GM23338 (cell line): ENCODE data around the gene JOSD2. TPM values are rescaled to one million over a fixed set of nuclear protein-coding genes. Genes with fewer than 3 reads are reported as not detected.
A peak's percentile ranks its signal among the peaks of the same experiment; 100 is the strongest.

ENCODE experiments used
- ATAC-seq: fragments of 200-7000 bp; cut with Tn5 transposase; 3 replicates; pipeline ENCODE4 v1.9.1; 2020
- DNase-seq: peaks from one replicate; pipeline ENCODE4 v3.0.0-alpha.2; 2015; ENCODE audit warnings: low spot score
- H2AFZ ChIP-seq: fragments of 200-600 bp; sonication (generic); 2 replicates; pipeline ENCODE4 v1.8.0; 2016; ENCODE audit warnings: antibody characterized with exemption, mild to moderate bottlenecking, moderate library complexity
- H3F3A ChIP-seq: fragments of 200-600 bp; sonication (generic); replicated peaks from 2 replicates; pipeline ENCODE4 v1.8.0; 2017; ENCODE audit warnings: antibody characterized with exemption, mixed run types, low read depth
- H3K27ac ChIP-seq: fragments of 200-600 bp; sonication (generic); 2 replicates; pipeline ENCODE4 v1.6.1; 2016; ENCODE audit warnings: low read depth
- H3K27me3 ChIP-seq: fragments of 200-600 bp; sonication (generic); 2 replicates; pipeline ENCODE4 v1.8.0; 2016; ENCODE audit warnings: mild to moderate bottlenecking, mixed run types, moderate library complexity; ENCODE audit not compliant: insufficient read depth
- H3K36me3 ChIP-seq: fragments of 200-600 bp; sonication (generic); 2 replicates; pipeline ENCODE4 v1.8.0; 2016; ENCODE audit warnings: mild to moderate bottlenecking; ENCODE audit not compliant: insufficient read depth
- H3K4me1 ChIP-seq: fragments of 200-600 bp; sonication (generic); 2 replicates; pipeline ENCODE4 v1.8.0; 2016; ENCODE audit warnings: mild to moderate bottlenecking, moderate library complexity; ENCODE audit not compliant: insufficient read depth
- H3K4me2 ChIP-seq: fragments of 200-600 bp; sonication (generic); 2 replicates; pipeline ENCODE4 v1.7.1; 2017; ENCODE audit warnings: mixed run types
- H3K4me3 ChIP-seq: fragments of 200-600 bp; sonication (generic); 2 replicates; pipeline ENCODE4 v1.6.1; 2016; ENCODE audit warnings: mixed run types
- H3K79me2 ChIP-seq: fragments of 200-600 bp; sonication (generic); replicated peaks from 2 replicates; pipeline ENCODE4 v1.8.0; 2017; ENCODE audit warnings: mild to moderate bottlenecking; ENCODE audit not compliant: insufficient read depth
- H3K9me2 ChIP-seq: fragments of 200-600 bp; sonication (generic); 2 replicates; pipeline ENCODE4 v1.8.0; 2017; ENCODE audit not compliant: insufficient read depth
- H4K20me1 ChIP-seq: fragments of 200-600 bp; sonication (generic); replicated peaks from 2 replicates; pipeline ENCODE4 v1.8.0; 2017; ENCODE audit warnings: mild to moderate bottlenecking; ENCODE audit not compliant: insufficient read depth
- H3K27ac Mint-ChIP-seq: 2 replicates; pipeline ENCODE4 v1.8.0; 2020; ENCODE audit warnings: inconsistent platforms, mild to moderate bottlenecking, moderate library complexity, mixed read lengths
- H3K27me3 Mint-ChIP-seq: 3 replicates; pipeline ENCODE4 v1.8.0; 2022; ENCODE audit warnings: low read depth, mild to moderate bottlenecking, moderate library complexity, mixed read lengths, inconsistent platforms; ENCODE audit not compliant: insufficient read depth, poor library complexity
- H3K36me3 Mint-ChIP-seq: 3 replicates; pipeline ENCODE4 v1.8.0; 2021; ENCODE audit warnings: low read depth, mild to moderate bottlenecking, inconsistent platforms, moderate library complexity, mixed read lengths
- H3K4me1 Mint-ChIP-seq: 3 replicates; pipeline ENCODE4 v1.8.0; 2020; ENCODE audit warnings: mild to moderate bottlenecking, inconsistent platforms, mixed read lengths
- H3K4me3 Mint-ChIP-seq: 3 replicates; pipeline ENCODE4 v1.8.0; 2021; ENCODE audit warnings: moderate library complexity, mild to moderate bottlenecking, inconsistent platforms, mixed read lengths
- H3K9me3 Mint-ChIP-seq: 3 replicates; pipeline ENCODE4 v1.8.0; 2020; ENCODE audit warnings: moderate library complexity, mild to moderate bottlenecking, inconsistent platforms, mixed read lengths
- EZH2 ChIP-seq: fragments of 200-600 bp; sonication (generic); IDR thresholded peaks from one replicate; pipeline ENCODE4 v1.8.0; 2017; ENCODE audit warnings: antibody characterized with exemption, mild to moderate bottlenecking, low read depth; ENCODE audit not compliant: unreplicated experiment
- EZH2phosphoT487 ChIP-seq: fragments of 200-600 bp; sonication (generic); IDR thresholded peaks from one replicate; pipeline ENCODE4 v1.8.1; 2018; ENCODE audit warnings: antibody characterized with exemption; ENCODE audit not compliant: unreplicated experiment
- NANOG ChIP-seq: IDR thresholded peaks from 2 replicates; pipeline ENCODE4 v1.6.1; 2016; ENCODE audit warnings: antibody characterized with exemption, borderline replicate concordance
- POLR2AphosphoS5 ChIP-seq: IDR thresholded peaks from 2 replicates; pipeline ENCODE4 v1.6.1; 2016; ENCODE audit warnings: antibody characterized with exemption, low read depth
- STAT1 ChIP-seq: IDR thresholded peaks from one replicate; pipeline ENCODE4 v1.6.1; 2016; ENCODE audit warnings: antibody characterized with exemption; ENCODE audit not compliant: unreplicated experiment
- ZNF114 ChIP-seq: fragments of 250-450 bp; sonication (Bioruptor Pico); IDR thresholded peaks from 2 replicates; pipeline ENCODE4 v1.5.0; 2020; ENCODE audit warnings: mild to moderate bottlenecking, moderate library complexity
- ZNF331 ChIP-seq: fragments of 250-450 bp; sonication (Bioruptor Pico); IDR thresholded peaks from 2 replicates; pipeline ENCODE4 v1.5.0; 2020; ENCODE audit warnings: low read depth, mild to moderate bottlenecking, moderate library complexity
- polyA plus RNA-seq: library from polyadenylated mRNA; unstranded; fragments of >200 nt; fragmentation: Nextera tagmentation; extraction: Ambion mirVana; gene quantifications from 2 replicates; pipeline ENCODE4 v1.2.1, GENCODE V29; 2016
- total RNA-seq: library from RNA; depleted of rRNA; stranded (reverse); fragments of >200 nt; shearing (Covaris generic); gene quantifications from 2 replicates; pipeline ENCODE4 v1.2.3, GENCODE V29; 2014
- TF ChIP-seq, protein P1 (sequence below), 2 experiments: fragments of 200-600 bp in 1 of 2; sonication (generic) in 1 of 2; conservative IDR thresholded peaks; 2 replicates each; pipeline versions ENCODE4 v1.5.1 to v1.6.1; 2016 to 2017; ENCODE audit warnings: antibody characterized with exemption in 2 of 2, low read depth in 2 of 2, mild to moderate bottlenecking in 2 of 2, moderate library complexity in 1 of 2
- TF ChIP-seq, protein P2 (sequence below): IDR thresholded peaks from 2 replicates; pipeline ENCODE4 v1.6.1; 2016; ENCODE audit warnings: antibody characterized with exemption

The JOSD2 gene
- total and polyA plus RNA-seq, 2 experiments from 2014 or later: 3.3 to 5.8 TPM

DNA sequence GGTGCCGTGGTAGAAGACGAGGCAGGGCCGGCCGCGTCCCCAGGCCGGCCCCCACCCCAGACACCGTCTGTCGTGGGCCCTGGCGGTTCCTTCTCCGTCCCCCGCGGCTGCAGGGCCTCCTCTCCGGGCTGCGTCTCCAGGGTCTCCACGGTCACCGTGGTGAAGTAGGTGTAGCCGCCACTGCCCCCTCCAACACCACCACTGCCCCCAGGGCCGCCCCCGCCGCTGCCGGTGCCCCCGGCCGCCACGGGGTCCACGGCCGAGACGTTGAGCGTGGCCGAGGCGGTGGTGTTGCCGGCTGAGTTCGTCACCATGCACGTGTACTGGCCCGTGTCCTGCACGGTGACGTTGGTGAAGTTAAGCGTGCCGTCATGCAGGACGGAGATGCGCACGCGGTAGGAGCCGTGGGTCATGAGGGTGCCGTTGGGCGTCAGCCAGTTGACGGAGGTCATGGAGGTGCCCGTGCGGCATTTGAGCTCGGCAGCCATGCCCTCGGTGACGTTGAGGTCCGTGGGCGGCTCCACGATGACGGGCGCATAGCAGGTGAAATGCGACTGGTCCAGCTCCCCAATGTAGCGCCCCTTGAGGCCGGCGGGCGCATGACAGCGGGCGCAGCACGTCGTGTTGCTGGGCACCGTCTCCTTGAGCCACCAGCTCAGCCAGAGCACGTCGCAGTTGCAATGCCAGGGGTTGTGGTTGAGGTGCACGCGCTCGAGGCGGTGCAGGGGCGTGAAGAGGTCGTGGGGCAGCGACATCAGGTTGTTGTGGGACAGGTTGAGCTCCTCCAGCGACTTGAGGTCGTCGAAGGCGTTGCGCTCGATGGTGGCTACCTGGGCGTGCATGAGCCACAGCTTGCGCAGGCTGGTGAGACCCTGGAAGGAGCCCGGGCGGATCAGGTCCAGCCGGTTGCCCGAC lies 7.4 kb upstream of the JOSD2 start:
- peaks cover 6% of the 10 kb centered on the region; the same call in 1 of the 2 replicates for H3K4me1 ChIP-seq
- H3K27me3 ChIP-seq: peaks cover 12% of the 10 kb centered on the region
- no peaks in the 10 kb centered on the region for H3K4me1 Mint-ChIP-seq
- no peak overlapping the region for H3K27ac Mint-ChIP-seq
- H3K9me2 ChIP-seq: no peaks in the 10 kb centered on the region
- no peak overlapping the region for H3K27ac ChIP-seq
- TF ChIP-seq, protein P1, sequence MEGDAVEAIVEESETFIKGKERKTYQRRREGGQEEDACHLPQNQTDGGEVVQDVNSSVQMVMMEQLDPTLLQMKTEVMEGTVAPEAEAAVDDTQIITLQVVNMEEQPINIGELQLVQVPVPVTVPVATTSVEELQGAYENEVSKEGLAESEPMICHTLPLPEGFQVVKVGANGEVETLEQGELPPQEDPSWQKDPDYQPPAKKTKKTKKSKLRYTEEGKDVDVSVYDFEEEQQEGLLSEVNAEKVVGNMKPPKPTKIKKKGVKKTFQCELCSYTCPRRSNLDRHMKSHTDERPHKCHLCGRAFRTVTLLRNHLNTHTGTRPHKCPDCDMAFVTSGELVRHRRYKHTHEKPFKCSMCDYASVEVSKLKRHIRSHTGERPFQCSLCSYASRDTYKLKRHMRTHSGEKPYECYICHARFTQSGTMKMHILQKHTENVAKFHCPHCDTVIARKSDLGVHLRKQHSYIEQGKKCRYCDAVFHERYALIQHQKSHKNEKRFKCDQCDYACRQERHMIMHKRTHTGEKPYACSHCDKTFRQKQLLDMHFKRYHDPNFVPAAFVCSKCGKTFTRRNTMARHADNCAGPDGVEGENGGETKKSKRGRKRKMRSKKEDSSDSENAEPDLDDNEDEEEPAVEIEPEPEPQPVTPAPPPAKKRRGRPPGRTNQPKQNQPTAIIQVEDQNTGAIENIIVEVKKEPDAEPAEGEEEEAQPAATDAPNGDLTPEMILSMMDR (conservative IDR thresholded peaks at IDR 0.05; ENCODE audit: low read depth in 2 of 2): peak; percentile 61 to 77
- TF ChIP-seq ZNF114 (CRISPR knock-in tag): no peak
- DNase-seq (peak; percentile 74), ATAC-seq (no peak)
- H3K79me2 ChIP-seq: no peaks in the 10 kb centered on the region
- H3K36me3 Mint-ChIP-seq: peaks cover 28% of the 10 kb centered on the region; the same call in 2 of the 3 replicates
- H3K4me2 ChIP-seq: no peak overlapping the region
- no peak overlapping the region for H2AFZ ChIP-seq
- no peaks in the 10 kb centered on the region for H3F3A ChIP-seq
- no peaks in the 10 kb centered on the region for H4K20me1 ChIP-seq
- peaks cover 8% of the 10 kb centered on the region for H3K27me3 Mint-ChIP-seq
- H3K9me3 Mint-ChIP-seq: peaks cover 89% of the 10 kb centered on the region
- H3K4me3 Mint-ChIP-seq: no peak overlapping the region
- no peak overlapping the region for H3K4me3 ChIP-seq
- no peaks in the 10 kb centered on the region for H3K36me3 ChIP-seq

DNA sequence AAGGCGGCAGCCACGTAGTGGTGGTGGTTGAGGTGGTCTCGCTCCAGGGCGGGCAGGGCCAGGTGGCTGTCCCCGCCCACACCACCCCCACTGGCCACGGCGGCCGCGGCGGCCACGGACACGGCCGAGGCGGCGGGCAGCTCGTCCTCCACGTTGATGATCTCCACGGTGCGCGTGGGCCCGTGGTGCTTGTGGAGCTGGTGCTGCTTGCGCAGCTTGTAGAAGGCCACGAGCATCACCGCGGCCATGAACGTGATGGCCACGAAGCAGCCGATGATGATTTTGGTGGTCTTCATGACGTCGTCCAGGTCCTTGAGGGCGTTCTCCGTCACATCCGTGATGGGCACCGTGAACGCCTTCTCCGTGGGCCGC lies 6.7 kb upstream of the JOSD2 start:
- H3K36me3 ChIP-seq: no peaks in the 10 kb centered on the region
- no peak overlapping the region for H3K4me2 ChIP-seq
- H3K79me2 ChIP-seq: no peaks in the 10 kb centered on the region
- no peak overlapping the region for H3K4me3 ChIP-seq
- H3K4me3 Mint-ChIP-seq: no peak overlapping the region
- peaks cover 24% of the 10 kb centered on the region; the same call in 2 of the 3 replicates for H3K36me3 Mint-ChIP-seq
- no peaks in the 10 kb centered on the region for H3K4me1 Mint-ChIP-seq
- no peak overlapping the region for H2AFZ ChIP-seq
- H3K4me1 ChIP-seq: peaks cover 6% of the 10 kb centered on the region; the same call in 1 of the 2 replicates
- H3K27ac ChIP-seq: no peak overlapping the region
- H3K9me2 ChIP-seq: no peaks in the 10 kb centered on the region
- peaks cover 11% of the 10 kb centered on the region for H3K27me3 Mint-ChIP-seq
- no peaks in the 10 kb centered on the region for H3F3A ChIP-seq
- no peaks in the 10 kb centered on the region for H4K20me1 ChIP-seq
- TF ChIP-seq EZH2: no peak
- TF ChIP-seq ZNF331 (CRISPR knock-in tag): no peak
- TF ChIP-seq STAT1: no peak
- TF ChIP-seq EZH2phosphoT487: no peak
- no peak for TF ChIP-seq NANOG
- no peak for TF ChIP-seq POLR2AphosphoS5
- TF ChIP-seq, protein P1 (conservative IDR thresholded peaks at IDR 0.05; ENCODE audit: low read depth in 2 of 2): no peak
- TF ChIP-seq, protein P2, sequence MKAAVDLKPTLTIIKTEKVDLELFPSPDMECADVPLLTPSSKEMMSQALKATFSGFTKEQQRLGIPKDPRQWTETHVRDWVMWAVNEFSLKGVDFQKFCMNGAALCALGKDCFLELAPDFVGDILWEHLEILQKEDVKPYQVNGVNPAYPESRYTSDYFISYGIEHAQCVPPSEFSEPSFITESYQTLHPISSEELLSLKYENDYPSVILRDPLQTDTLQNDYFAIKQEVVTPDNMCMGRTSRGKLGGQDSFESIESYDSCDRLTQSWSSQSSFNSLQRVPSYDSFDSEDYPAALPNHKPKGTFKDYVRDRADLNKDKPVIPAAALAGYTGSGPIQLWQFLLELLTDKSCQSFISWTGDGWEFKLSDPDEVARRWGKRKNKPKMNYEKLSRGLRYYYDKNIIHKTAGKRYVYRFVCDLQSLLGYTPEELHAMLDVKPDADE: no peak
- H3K27ac Mint-ChIP-seq: no peak overlapping the region
- no peak for ATAC-seq
- DNase-seq: no peak
- H3K27me3 ChIP-seq: peaks cover 12% of the 10 kb centered on the region
- H3K9me3 Mint-ChIP-seq: peaks cover 89% of the 10 kb centered on the region
